ENCODE data around the gene FMNL2.

DNA sequence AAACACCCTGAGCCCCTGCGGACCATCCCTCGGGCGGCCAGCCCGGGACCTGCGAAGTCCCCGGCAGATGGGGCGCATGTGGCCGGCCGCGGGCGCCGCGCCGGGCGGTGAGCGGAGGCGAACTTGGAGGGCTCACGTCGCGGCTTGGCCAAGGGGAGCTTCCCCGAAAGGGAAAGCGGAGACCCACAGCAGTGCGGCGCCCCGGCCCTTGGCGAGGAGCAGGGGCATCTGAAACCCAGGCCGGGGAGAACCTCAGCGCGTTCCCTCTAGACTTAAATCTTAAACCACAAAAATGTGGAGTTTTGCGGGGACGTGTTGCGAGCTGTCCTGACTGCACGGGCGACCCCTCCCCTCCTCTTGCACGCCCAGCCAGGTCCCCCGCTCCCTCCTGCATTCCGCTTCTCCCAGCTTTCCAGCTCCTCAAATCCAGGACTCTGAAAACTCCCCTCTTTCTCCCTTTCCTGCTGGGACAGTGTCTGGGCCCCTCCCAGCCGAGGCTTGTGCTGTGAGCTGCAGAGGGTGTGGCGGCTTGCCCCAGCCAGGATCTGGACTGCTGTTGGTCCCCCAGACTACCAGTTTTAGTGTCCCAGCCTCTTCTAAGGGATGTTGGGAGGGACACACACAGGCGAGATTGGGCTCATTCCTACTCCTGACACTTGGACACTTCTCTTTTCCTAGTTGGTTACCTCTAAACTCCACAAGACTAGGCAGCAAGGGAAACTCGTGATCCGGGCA is 1.3 kb downstream of the FMNL2 start:
- TF ChIP-seq, protein P1, sequence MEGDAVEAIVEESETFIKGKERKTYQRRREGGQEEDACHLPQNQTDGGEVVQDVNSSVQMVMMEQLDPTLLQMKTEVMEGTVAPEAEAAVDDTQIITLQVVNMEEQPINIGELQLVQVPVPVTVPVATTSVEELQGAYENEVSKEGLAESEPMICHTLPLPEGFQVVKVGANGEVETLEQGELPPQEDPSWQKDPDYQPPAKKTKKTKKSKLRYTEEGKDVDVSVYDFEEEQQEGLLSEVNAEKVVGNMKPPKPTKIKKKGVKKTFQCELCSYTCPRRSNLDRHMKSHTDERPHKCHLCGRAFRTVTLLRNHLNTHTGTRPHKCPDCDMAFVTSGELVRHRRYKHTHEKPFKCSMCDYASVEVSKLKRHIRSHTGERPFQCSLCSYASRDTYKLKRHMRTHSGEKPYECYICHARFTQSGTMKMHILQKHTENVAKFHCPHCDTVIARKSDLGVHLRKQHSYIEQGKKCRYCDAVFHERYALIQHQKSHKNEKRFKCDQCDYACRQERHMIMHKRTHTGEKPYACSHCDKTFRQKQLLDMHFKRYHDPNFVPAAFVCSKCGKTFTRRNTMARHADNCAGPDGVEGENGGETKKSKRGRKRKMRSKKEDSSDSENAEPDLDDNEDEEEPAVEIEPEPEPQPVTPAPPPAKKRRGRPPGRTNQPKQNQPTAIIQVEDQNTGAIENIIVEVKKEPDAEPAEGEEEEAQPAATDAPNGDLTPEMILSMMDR (conservative IDR thresholded peaks at IDR 0.05) = no peak
- TF ChIP-seq EZH2 (IDR thresholded peaks at IDR 0.05; ENCODE audit: low read depth) = no peak

Measured in PC-9 (cell line).